Activated CD4-positive, alpha-beta memory T cell treated with anti-CD3 and anti-CD28 coated beads, Interleukin-2, amount 10 ng/mL, durations not matched to agents 7 days and 5 days (primary cell): ENCODE measurements around the gene LHFPL3. TPM values are rescaled to one million over a fixed set of nuclear protein-coding genes. Genes with fewer than 3 reads are reported as not detected.
"Not testable (repeated sequence)": the region's sequence is repeated elsewhere in the genome, so short reads cannot be mapped to it uniquely, and the experiment has no call there.

Experiments used
- CTCF ChIA-PET: fragments of 350-600 bp; sonication (Branson Sonifier 250); formaldehyde crosslinking; loops from one replicate; lab custom pipeline; 2021; ENCODE audit warnings: antibody characterized with exemption, inconsistent platforms; lab: Charles Lee
- POLR2A ChIA-PET: fragments of 350-600 bp; sonication (Branson Sonifier 250); formaldehyde crosslinking; loops from one replicate; lab custom pipeline; 2021; ENCODE audit warnings: antibody characterized with exemption; lab: Charles Lee
- DNase-seq: peaks from one replicate; pipeline ENCODE4 v3.0.0-alpha.2; 2020
- H3K27ac Mint-ChIP-seq: one replicate; pipeline ENCODE4 v1.8.0; 2021; ENCODE audit warnings: mild to moderate bottlenecking, mixed read lengths
- H3K27me3 Mint-ChIP-seq: one replicate; pipeline ENCODE4 v1.8.0; 2021; ENCODE audit warnings: mixed read lengths
- H3K36me3 Mint-ChIP-seq: one replicate; pipeline ENCODE4 v1.8.0; 2021; ENCODE audit warnings: low read depth, mixed read lengths
- H3K4me1 Mint-ChIP-seq: one replicate; pipeline ENCODE4 v1.8.0; 2021; ENCODE audit warnings: mixed read lengths
- H3K4me3 Mint-ChIP-seq: one replicate; pipeline ENCODE4 v1.8.0; 2021; ENCODE audit warnings: mild to moderate bottlenecking, mixed read lengths
- H3K9me3 Mint-ChIP-seq: one replicate; pipeline ENCODE4 v1.8.0; 2021; ENCODE audit warnings: mixed read lengths
- total RNA-seq, 2 experiments: library from RNA; stranded (reverse); gene quantifications; one replicate each; pipeline ENCODE4 v1.2.3, GENCODE V29; 2021

The LHFPL3 gene
- total RNA-seq, 2 experiments from 2014 or later, result not detected

GRCh38 chr7:104530251-104530650, 201.8 kb downstream of the LHFPL3 start:
- DNase-seq, result no peak
- no peaks in the 10 kb centered on the region for H3K27me3 Mint-ChIP-seq
- no peaks in the 10 kb centered on the region for H3K9me3 Mint-ChIP-seq
- CTCF ChIA-PET, result no interaction called here
- no peak overlapping the region for H3K27ac Mint-ChIP-seq
- no peak overlapping the region for H3K4me3 Mint-ChIP-seq
- H3K4me1 Mint-ChIP-seq, result no peaks in the 10 kb centered on the region
- no peaks in the 10 kb centered on the region for H3K36me3 Mint-ChIP-seq
- POLR2A ChIA-PET, result no interaction called here

GRCh38 chr7:104534149-104534548, 205.7 kb downstream of the LHFPL3 start:
- H3K4me1 Mint-ChIP-seq, result no peaks in the 10 kb centered on the region
- CTCF ChIA-PET, result no interaction called here

GRCh38 chr7:104535841-104536240, 207.4 kb downstream of the LHFPL3 start:
- Mint-ChIP-seq H3K9me3 (no peaks in the 10 kb centered on the region), H3K27me3 (no peaks in the 10 kb centered on the region), H3K36me3 (no peaks in the 10 kb centered on the region), H3K27ac (no peak overlapping the region), H3K4me3 (no peak overlapping the region), H3K4me1 (no peaks in the 10 kb centered on the region)
- DNase-seq, result no peak
- CTCF ChIA-PET, result no interaction called here
- POLR2A ChIA-PET, result no interaction called here

More at GRCh38 chr7:104534149-104534548, 205.7 kb downstream of the LHFPL3 start:
- Mint-ChIP-seq H3K9me3 (no peaks in the 10 kb centered on the region), H3K4me3 (no peak overlapping the region), H3K27ac (no peak overlapping the region), H3K36me3 (no peaks in the 10 kb centered on the region), H3K27me3 (no peaks in the 10 kb centered on the region)
- DNase-seq, result no peak
- POLR2A ChIA-PET, result no interaction called here

- Mint-ChIP-seq H3K9me3 (no peaks in the 10 kb centered on the region), H3K4me1 (no peaks in the 10 kb centered on the region), H3K4me3 (no peak overlapping the region), H3K36me3 (no peaks in the 10 kb centered on the region), H3K27ac (no peak overlapping the region), H3K27me3 (no peaks in the 10 kb centered on the region)
- POLR2A ChIA-PET, result no interaction called here
- no peak for DNase-seq
- CTCF ChIA-PET, result no interaction called here
Measured at GRCh38 chr7:104536956-104537355, 208.6 kb downstream of the LHFPL3 start.

GRCh38 chr7:104538152-104538551, 209.7 kb downstream of the LHFPL3 start:
- H3K27me3 Mint-ChIP-seq, result no peaks in the 10 kb centered on the region

GRCh38 chr7:104541897-104542296, 213.5 kb downstream of the LHFPL3 start:
- ChIA-PET CTCF (no interaction called here), POLR2A (no interaction called here)
- no peak overlapping the region for H3K4me3 Mint-ChIP-seq
- no peaks in the 10 kb centered on the region for H3K27me3 Mint-ChIP-seq
- no peaks in the 10 kb centered on the region for H3K36me3 Mint-ChIP-seq
- H3K27ac Mint-ChIP-seq, result no peak overlapping the region
- DNase-seq, result no peak
- H3K9me3 Mint-ChIP-seq, result no peaks in the 10 kb centered on the region
- H3K4me1 Mint-ChIP-seq, result no peaks in the 10 kb centered on the region

More at GRCh38 chr7:104538152-104538551, 209.7 kb downstream of the LHFPL3 start:
- no peak for DNase-seq
- POLR2A ChIA-PET, result no interaction called here
- Mint-ChIP-seq H3K9me3 (no peaks in the 10 kb centered on the region), H3K4me3 (no peak overlapping the region), H3K4me1 (no peaks in the 10 kb centered on the region), H3K36me3 (no peaks in the 10 kb centered on the region), H3K27ac (no peak overlapping the region)
- CTCF ChIA-PET, result no interaction called here

- CTCF ChIA-PET, result no interaction called here
Measured at GRCh38 chr7:104548861-104549260, 220.5 kb downstream of the LHFPL3 start.

GRCh38 chr7:104550362-104550761, 222.0 kb downstream of the LHFPL3 start:
- no peak overlapping the region for H3K4me3 Mint-ChIP-seq
- ChIA-PET POLR2A (no interaction called here), CTCF (no interaction called here)
- no peaks in the 10 kb centered on the region for H3K27me3 Mint-ChIP-seq
- no peaks in the 10 kb centered on the region for H3K36me3 Mint-ChIP-seq
- no peaks in the 10 kb centered on the region for H3K9me3 Mint-ChIP-seq
- H3K27ac Mint-ChIP-seq, result no peak overlapping the region
- DNase-seq, result no peak
- no peaks in the 10 kb centered on the region for H3K4me1 Mint-ChIP-seq

More at GRCh38 chr7:104548861-104549260, 220.5 kb downstream of the LHFPL3 start:
- Mint-ChIP-seq H3K36me3 (no peaks in the 10 kb centered on the region), H3K27me3 (no peaks in the 10 kb centered on the region), H3K27ac (no peak overlapping the region), H3K9me3 (no peaks in the 10 kb centered on the region), H3K4me3 (no peak overlapping the region), H3K4me1 (no peaks in the 10 kb centered on the region)
- POLR2A ChIA-PET, result no interaction called here
- no peak for DNase-seq

GRCh38 chr7:104551226-104551625, 222.8 kb downstream of the LHFPL3 start:
- Mint-ChIP-seq H3K9me3 (peaks cover 3% of the 10 kb centered on the region), H3K27me3 (no peaks in the 10 kb centered on the region), H3K4me1 (no peaks in the 10 kb centered on the region), H3K27ac (no peak overlapping the region), H3K4me3 (no peak overlapping the region), H3K36me3 (no peaks in the 10 kb centered on the region)
- POLR2A ChIA-PET, result no interaction called here
- no peak for DNase-seq
- CTCF ChIA-PET, result no interaction called here

GRCh38 chr7:104552102-104552501, 223.7 kb downstream of the LHFPL3 start:
- H3K36me3 Mint-ChIP-seq, result no peaks in the 10 kb centered on the region
- no peak overlapping the region for H3K4me3 Mint-ChIP-seq
- H3K9me3 Mint-ChIP-seq, result peaks cover 5% of the 10 kb centered on the region
- peak; percentile 36 for DNase-seq
- no peaks in the 10 kb centered on the region for H3K4me1 Mint-ChIP-seq
- no peak overlapping the region for H3K27ac Mint-ChIP-seq
- CTCF ChIA-PET, result no interaction called here
- POLR2A ChIA-PET, result no interaction called here
- no peaks in the 10 kb centered on the region for H3K27me3 Mint-ChIP-seq

- ChIA-PET POLR2A (no interaction called here), CTCF (no interaction called here)
- Mint-ChIP-seq H3K27me3 (no peaks in the 10 kb centered on the region), H3K4me1 (no peaks in the 10 kb centered on the region), H3K4me3 (no peak overlapping the region), H3K27ac (no peak overlapping the region), H3K9me3 (peaks cover 5% of the 10 kb centered on the region), H3K36me3 (no peaks in the 10 kb centered on the region)
- no peak for DNase-seq
Measured at GRCh38 chr7:104553074-104553473, 224.7 kb downstream of the LHFPL3 start.

GRCh38 chr7:104563350-104563901, 235.0 kb downstream of the LHFPL3 start:
- H3K36me3 Mint-ChIP-seq, H3K27me3 Mint-ChIP-seq, CTCF ChIA-PET, H3K4me1 Mint-ChIP-seq, DNase-seq, POLR2A ChIA-PET, H3K9me3 Mint-ChIP-seq, H3K27ac Mint-ChIP-seq, H3K4me3 Mint-ChIP-seq: not testable (repeated sequence)

GRCh38 chr7:104569751-104570150, 241.3 kb downstream of the LHFPL3 start:
- ChIA-PET POLR2A (no interaction called here), CTCF (no interaction called here)
- no peaks in the 10 kb centered on the region for H3K36me3 Mint-ChIP-seq
- H3K4me1 Mint-ChIP-seq, result no peaks in the 10 kb centered on the region
- H3K9me3 Mint-ChIP-seq, result no peaks in the 10 kb centered on the region
- H3K4me3 Mint-ChIP-seq, result no peak overlapping the region
- no peak for DNase-seq
- no peak overlapping the region for H3K27ac Mint-ChIP-seq
- peaks cover 1% of the 10 kb centered on the region for H3K27me3 Mint-ChIP-seq

GRCh38 chr7:104572554-104572953, 244.2 kb downstream of the LHFPL3 start:
- Mint-ChIP-seq H3K4me1 (no peaks in the 10 kb centered on the region), H3K4me3 (no peak overlapping the region), H3K27me3 (peaks cover 1% of the 10 kb centered on the region), H3K27ac (no peak overlapping the region), H3K36me3 (no peaks in the 10 kb centered on the region), H3K9me3 (no peaks in the 10 kb centered on the region)
- DNase-seq, result no peak
- POLR2A ChIA-PET, result no interaction called here
- CTCF ChIA-PET, result no interaction called here
